IPS-20b (cell line): Measurements from ENCODE around the gene FOXRED2.
A peak's percentile ranks its signal among the peaks of the same experiment; 100 is the strongest.

Source experiments
- H3K27ac ChIP-seq: one replicate; pipeline ENCODE4 v1.5.1; 2013; ENCODE audit warnings: low read length
- H3K27me3 ChIP-seq: 2 replicates; pipeline ENCODE4 v1.6.1; 2013; ENCODE audit warnings: mild to moderate bottlenecking, low read length, inconsistent platforms; ENCODE audit not compliant: insufficient read depth
- H3K36me3 ChIP-seq: 2 replicates; pipeline ENCODE4 v1.6.1; 2013; ENCODE audit warnings: low read depth, mild to moderate bottlenecking, inconsistent platforms, low read length, moderate library complexity; ENCODE audit not compliant: insufficient read depth
- H3K4me1 ChIP-seq: 2 replicates; pipeline ENCODE4 v1.6.1; 2013; ENCODE audit warnings: mild to moderate bottlenecking, control low read depth, inconsistent platforms, low read length, moderate library complexity; ENCODE audit not compliant: insufficient read depth
- H3K4me3 ChIP-seq: 2 replicates; pipeline ENCODE4 v1.5.1; 2013; ENCODE audit warnings: mild to moderate bottlenecking, low read length, inconsistent platforms
- H3K9ac ChIP-seq: 2 replicates; pipeline ENCODE4 v1.6.1; 2013; ENCODE audit warnings: low read depth, mild to moderate bottlenecking, inconsistent platforms, low read length, moderate library complexity
- H3K9me3 ChIP-seq: 2 replicates; pipeline ENCODE4 v1.6.1; 2013; ENCODE audit warnings: mild to moderate bottlenecking, low read depth, low read length, inconsistent platforms; ENCODE audit not compliant: insufficient read depth

Gene FOXRED2

DNA sequence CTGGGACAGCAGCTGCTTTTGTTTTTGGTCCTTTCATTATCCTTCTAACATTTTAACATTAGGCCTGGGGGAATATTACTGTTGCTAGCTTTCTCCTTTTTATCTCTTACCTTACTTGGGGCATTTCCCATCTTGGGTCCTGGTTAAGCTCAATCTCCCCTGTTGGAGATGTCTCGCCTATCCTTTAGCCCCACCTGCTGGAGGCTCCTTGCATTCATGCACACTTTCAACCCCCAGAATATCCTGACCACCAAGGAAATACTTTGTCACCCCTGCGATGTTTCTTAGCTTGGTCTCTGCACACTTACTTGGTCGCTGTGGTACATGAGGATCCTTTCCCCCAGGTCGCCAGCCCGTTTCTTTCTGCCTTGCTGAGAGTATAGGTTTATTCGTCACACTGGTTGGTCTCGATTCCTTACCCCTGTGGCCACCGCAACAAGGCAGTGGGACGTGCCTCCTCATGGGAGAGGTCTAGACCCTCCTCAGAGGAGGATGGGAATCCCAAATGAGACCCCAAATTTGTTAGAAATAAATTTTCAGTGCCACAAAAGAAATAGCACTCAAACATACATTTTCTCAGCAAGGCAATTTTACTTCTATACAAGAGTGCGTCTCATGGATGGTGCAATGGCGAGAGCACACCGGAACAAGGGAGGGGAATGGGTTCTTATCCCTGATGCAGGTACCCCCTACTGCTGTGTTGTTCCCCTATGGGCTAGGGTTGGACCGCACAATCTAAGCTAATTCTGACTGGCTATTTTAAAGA is 20.0 kb downstream of the FOXRED2 start:
- H3K4me3 ChIP-seq: no peak overlapping the region
- H3K36me3 ChIP-seq: peaks cover 42% of the 10 kb centered on the region
- H3K27me3 ChIP-seq: peaks cover 19% of the 10 kb centered on the region
- no peak overlapping the region for H3K27ac ChIP-seq
- H3K9me3 ChIP-seq: peaks cover 7% of the 10 kb centered on the region; the same call in 1 of the 2 replicates
- H3K4me1 ChIP-seq: no peaks in the 10 kb centered on the region
- H3K9ac ChIP-seq: no peak overlapping the region

DNA sequence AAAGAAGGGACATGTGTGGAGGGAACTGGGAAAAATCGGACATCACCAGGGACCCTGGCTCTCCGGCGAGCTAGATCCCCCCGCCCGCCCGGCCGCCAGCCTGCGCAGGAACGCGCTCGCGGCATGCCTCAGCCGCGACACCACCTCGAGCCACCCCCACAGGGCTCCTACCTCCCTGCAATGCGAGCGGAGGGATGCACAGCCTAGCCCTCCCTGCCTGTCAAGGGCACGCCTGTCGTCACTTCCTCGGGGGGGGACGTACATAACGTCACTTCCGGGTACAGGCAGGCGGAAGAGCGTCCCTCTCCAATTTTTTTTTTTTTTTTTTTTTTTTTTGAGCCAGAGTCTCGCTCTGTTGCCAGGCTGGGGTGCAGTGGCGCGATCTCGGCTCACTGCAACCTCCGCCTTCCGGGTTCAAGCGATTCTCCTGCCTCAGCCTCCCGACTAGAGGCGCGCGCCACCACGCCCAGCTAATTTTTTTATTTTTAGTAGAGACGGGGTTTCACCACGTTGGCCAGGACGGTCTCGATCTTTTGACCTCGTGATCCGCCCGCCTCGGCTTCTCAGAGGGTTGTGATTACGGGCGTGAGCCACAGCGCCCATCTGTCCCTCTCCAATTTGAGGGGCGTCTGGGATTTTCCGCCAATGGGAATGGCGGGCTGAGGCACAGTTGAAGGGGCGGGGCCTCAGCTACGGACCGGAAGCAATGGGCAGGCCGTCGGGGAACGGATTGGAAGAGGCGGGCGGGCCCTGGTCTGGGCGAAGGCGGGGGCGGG is 25.3 kb downstream of the FOXRED2 start, which contains the start of gene TXN2:
TSS of gene TXN2 (minus strand) at position 248 of the 776 bp plus-strand sequence. CDS start 803 bp downstream, outside the sequence.
- Histone ChIP-seq H3K36me3 (peaks cover 10% of the 10 kb centered on the region), H3K9me3 (no peaks in the 10 kb centered on the region), H3K4me1 (no peaks in the 10 kb centered on the region), H3K27me3 (peaks cover 19% of the 10 kb centered on the region), H3K9ac (peak within 1 kb of the TSS; percentile 74), H3K27ac (peak within 1 kb of the TSS; percentile 71), H3K4me3 (peak within 1 kb of the TSS; percentile 79)

DNA sequence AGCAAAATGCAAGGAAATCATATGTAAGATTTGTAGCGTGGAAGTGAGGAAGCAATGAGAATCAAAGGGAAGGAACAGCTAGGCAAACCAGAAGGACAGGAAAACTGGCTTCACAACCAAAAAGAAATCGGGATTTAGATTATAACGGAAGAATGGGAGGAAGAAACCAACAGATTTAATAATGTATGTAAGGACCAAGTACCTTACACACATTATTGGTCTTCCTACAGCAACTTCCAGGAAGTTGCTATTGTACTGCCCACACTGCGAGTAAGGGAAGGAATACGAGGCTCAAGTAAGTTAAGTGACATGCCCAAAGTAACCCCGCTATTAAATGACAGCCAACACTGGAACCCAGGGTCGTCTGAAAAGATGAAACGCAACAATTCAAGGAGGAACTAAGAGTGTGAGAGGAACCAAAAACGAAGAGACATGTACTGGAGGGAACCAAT is 25.9 kb downstream of the FOXRED2 start:
- Histone ChIP-seq H3K9ac (peak overlapping the region; percentile 74; the same call in 1 of the 2 replicates), H3K36me3 (peaks cover 16% of the 10 kb centered on the region), H3K9me3 (no peaks in the 10 kb centered on the region), H3K4me1 (no peaks in the 10 kb centered on the region), H3K27ac (no peak overlapping the region), H3K4me3 (peak overlapping the region; percentile 79), H3K27me3 (peaks cover 19% of the 10 kb centered on the region)

DNA sequence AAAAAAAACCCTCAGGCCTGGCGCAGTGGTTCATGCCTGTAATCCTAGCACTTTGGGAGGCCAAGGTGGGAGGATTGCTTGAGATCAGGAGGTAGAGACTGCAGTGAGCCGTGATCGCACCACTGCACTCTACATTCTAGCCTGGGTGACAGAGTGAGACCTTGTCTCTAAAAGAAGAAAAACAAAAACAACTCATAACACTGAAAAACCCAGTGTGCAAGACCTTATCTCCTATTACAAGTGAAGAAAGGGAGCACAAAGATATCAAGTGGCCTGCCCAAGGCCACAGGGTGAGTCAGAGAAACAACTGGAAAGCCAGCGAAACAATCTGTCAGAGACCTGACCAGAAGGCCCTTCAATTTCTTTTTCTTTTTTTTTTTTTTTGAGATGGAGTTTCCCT is 27.9 kb downstream of the FOXRED2 start:
- Histone ChIP-seq H3K36me3 (peaks cover 34% of the 10 kb centered on the region), H3K27ac (no peak overlapping the region), H3K9me3 (no peaks in the 10 kb centered on the region), H3K27me3 (peaks cover 12% of the 10 kb centered on the region), H3K4me1 (no peaks in the 10 kb centered on the region), H3K9ac (no peak overlapping the region), H3K4me3 (no peak overlapping the region)

DNA sequence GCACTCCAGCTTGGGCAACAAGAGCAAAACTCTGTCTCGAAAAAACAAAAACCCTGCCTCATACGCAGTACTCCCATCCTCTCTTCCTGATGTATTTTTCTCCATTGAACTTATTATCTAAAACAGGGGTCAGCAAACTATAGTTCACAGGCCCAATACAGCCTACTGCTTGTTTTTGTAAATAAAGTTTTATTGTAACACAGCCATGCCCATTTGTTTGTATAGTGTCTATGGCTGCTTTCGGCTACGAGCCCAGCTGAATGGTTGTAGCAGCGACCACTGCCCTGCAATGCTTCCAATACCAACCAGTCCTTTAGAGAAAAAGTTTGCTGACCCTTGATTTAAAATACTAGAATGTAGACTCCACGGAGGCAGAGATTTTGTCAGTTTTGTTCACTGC is 31.5 kb downstream of the FOXRED2 start:
- Histone ChIP-seq H3K4me1 (no peaks in the 10 kb centered on the region), H3K4me3 (no peak overlapping the region), H3K36me3 (peaks cover 47% of the 10 kb centered on the region), H3K9me3 (no peaks in the 10 kb centered on the region), H3K27me3 (no peaks in the 10 kb centered on the region), H3K9ac (no peak overlapping the region), H3K27ac (no peak overlapping the region)

DNA sequence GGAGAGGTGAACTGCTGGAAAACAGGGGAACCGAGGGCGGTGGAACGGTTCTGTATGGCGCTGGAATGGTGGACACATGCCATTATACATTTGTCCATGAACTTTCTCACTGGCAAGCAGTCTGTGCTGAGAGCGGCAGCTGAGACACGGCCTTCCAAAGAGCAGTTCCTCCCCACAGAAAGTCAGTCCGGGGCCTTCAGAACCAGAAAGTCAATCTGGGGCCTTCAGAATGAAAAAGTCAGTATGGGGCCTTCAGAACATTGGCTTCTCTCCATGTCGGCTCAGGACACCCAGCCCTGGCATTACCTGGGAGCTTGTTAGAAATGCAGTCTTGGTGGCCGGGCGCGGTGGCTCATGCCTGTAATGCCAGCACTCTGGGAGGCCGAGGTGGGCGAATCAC is 34.2 kb downstream of the FOXRED2 start:
- Histone ChIP-seq H3K9ac (no peak overlapping the region), H3K36me3 (peaks cover 45% of the 10 kb centered on the region), H3K27me3 (no peaks in the 10 kb centered on the region), H3K27ac (no peak overlapping the region), H3K4me1 (no peaks in the 10 kb centered on the region), H3K4me3 (no peak overlapping the region), H3K9me3 (no peaks in the 10 kb centered on the region)

DNA sequence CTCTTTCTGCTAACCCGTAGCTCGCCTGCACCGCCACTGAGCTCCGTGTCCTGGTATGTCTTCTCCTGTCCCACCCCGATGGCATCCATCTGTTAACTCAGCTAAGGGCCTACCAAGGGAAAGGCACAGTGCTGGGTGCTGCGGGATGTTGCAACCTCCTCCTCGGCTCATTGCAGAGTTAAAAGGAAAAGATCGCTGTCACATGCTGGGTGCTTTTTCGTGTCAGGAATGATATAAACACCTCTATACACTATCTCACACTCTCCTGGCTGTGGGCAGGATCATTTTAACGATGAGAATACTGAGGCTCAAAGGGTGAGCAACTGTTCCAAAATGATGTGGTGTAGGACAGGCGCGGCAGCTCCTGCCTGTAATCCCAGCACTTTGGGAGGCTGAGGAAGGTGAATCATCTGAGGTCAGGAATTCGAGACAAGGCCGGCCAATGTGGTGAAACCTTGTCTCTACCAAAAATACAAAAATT is 35.5 kb downstream of the FOXRED2 start:
- H3K4me1 ChIP-seq: no peaks in the 10 kb centered on the region
- H3K27ac ChIP-seq: no peak overlapping the region
- H3K9ac ChIP-seq: no peak overlapping the region
- no peaks in the 10 kb centered on the region for H3K27me3 ChIP-seq
- H3K9me3 ChIP-seq: no peaks in the 10 kb centered on the region
- H3K36me3 ChIP-seq: peaks cover 44% of the 10 kb centered on the region
- no peak overlapping the region for H3K4me3 ChIP-seq

DNA sequence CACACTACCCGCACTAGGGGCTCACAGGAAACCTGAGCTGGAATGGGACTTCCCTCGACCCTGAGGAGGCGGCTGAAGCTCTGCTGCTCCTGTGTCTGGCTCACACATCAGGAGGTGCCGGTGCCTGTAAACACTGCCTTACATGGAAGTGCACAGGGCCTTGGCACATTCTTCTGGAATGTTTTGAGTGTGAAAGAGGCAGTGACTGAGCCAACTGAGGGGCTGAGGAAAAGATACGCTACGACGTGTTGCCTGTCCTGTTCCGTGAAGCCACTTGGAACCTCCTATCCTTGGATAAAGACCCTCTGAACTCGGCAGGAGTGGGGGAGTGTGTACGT is 35.9 kb downstream of the FOXRED2 start:
- Histone ChIP-seq H3K27ac (no peak overlapping the region), H3K9me3 (no peaks in the 10 kb centered on the region), H3K36me3 (peaks cover 40% of the 10 kb centered on the region), H3K4me3 (no peak overlapping the region), H3K27me3 (no peaks in the 10 kb centered on the region), H3K4me1 (no peaks in the 10 kb centered on the region), H3K9ac (no peak overlapping the region)

DNA sequence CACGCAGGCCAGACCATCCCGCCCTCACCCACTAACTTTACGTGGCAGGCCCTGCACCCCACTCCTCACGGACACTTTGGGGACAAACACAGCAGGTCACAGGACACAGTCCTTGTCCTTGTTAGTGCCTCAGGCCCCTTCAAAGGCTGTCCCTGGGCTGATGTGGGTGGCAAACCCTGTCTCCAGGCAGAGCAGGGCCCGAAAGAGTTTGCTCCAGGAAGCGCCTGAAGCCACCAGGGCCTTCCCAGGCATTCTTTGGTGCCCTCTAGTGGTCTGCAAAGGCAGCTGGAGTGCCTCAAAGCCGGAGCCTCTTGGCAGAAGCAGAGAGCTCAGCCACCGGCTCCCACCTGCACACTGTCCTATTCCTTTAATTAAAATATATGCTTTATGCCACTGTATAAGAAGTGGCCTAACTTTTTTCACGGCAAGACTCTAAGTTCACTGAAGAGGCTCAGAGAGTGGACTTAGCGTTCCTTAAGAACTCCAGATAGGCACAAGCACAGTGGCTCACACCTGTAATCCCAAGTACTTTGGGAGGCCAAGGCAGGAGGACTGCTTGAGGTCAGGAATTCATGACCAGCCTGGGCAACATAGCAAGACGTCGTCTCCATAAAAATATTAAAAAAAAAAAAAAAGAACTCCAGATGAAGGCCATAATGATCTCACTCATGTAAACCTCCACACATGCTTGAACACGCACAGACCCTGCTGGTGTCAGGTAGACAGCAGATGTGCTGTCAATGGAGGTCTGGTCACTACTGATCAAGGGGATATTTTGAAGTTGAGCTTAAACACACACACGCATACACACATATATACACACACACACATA is 36.5 kb downstream of the FOXRED2 start:
- Histone ChIP-seq H3K9me3 (no peaks in the 10 kb centered on the region), H3K4me3 (no peak overlapping the region), H3K36me3 (peaks cover 34% of the 10 kb centered on the region), H3K4me1 (no peaks in the 10 kb centered on the region), H3K9ac (no peak overlapping the region), H3K27me3 (no peaks in the 10 kb centered on the region), H3K27ac (no peak overlapping the region)

DNA sequence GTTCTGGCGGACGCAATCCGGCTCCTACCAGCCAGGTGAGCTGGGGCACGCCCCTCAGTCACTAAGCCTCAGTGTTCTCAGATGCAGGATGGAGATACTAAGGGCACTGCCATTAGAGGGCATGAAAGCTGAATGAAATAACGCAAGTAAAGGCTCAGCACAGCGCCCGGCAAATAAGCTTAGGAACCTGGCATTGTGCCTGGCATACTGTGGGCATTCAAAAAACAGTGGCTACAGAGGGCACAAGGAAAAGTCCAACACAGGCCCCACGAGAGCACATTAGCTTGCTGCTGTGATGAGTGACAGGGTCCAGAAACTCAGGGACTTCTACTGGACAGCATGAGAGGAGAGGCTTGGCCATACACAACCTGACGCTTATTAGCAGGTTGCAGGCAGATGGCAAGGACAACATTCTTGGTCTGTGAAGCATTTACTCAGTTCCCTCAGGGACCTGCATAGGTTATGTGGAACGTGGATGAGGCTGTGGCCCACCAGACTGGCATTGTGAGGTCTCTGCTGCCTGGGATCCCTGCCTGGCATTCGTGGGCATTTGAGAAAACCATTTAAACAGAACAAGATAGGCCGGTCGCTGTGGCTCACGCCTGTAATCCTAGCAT is 37.6 kb downstream of the FOXRED2 start:
- no peak overlapping the region for H3K27ac ChIP-seq
- no peaks in the 10 kb centered on the region for H3K9me3 ChIP-seq
- H3K4me3 ChIP-seq: no peak overlapping the region
- no peak overlapping the region; the same call in 1 of the 2 replicates for H3K9ac ChIP-seq
- H3K4me1 ChIP-seq: no peaks in the 10 kb centered on the region
- H3K36me3 ChIP-seq: peaks cover 22% of the 10 kb centered on the region; the same call in 1 of the 2 replicates
- no peaks in the 10 kb centered on the region for H3K27me3 ChIP-seq

DNA sequence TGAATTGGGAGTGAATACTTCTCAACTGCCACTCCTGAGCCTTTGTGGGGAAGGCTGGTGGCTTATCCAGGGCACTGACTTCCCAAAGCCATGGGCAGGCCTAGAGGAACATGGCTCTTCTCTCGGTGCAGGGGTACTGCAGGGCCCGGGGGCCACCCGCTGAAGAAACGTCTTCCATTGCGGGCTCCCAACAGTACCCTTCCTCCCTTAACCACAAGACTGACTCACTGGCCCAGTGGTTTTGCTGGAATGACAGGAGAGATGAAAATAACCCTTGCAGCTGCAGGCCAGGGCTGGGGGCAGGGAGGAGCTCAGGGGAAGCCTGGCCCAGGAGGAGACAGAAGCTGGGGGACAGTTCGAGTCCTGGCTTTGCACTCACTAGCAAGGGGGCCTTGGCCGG is 38.9 kb downstream of the FOXRED2 start:
- H3K4me3 ChIP-seq: no peak overlapping the region
- no peaks in the 10 kb centered on the region for H3K9me3 ChIP-seq
- no peaks in the 10 kb centered on the region for H3K27me3 ChIP-seq
- H3K9ac ChIP-seq: no peak overlapping the region
- H3K4me1 ChIP-seq: no peaks in the 10 kb centered on the region
- H3K36me3 ChIP-seq: peaks cover 21% of the 10 kb centered on the region; the same call in 1 of the 2 replicates
- no peak overlapping the region for H3K27ac ChIP-seq
